HepG2 (cell line): ENCODE measurements around the gene MIOS. TPM values are rescaled to one million over a fixed set of nuclear protein-coding genes. Genes with fewer than 3 reads are reported as not detected.
A peak's percentile ranks its signal among the peaks of the same experiment; 100 is the strongest.

Experiments
- ATAC-seq: fragments of 200-7000 bp; cut with Tn5 transposase; 3 replicates; pipeline ENCODE4 v1.9.1; 2020; ENCODE audit warnings: mild to moderate bottlenecking, moderate library complexity
- BruUV-seq: library from RNA; stranded (reverse); fragments of 400-500 nt; replicated peaks from 2 replicates; lab custom pipeline; 2021; lab: Mats Ljungman, UMichigan
- CTCF ChIA-PET: fragments of 300-600 bp; formaldehyde crosslinking; extraction: SDS; loops from one replicate; lab custom pipeline; 2021; ENCODE audit warnings: low total read pairs, inconsistent platforms, low intra/inter-chr PET ratio; lab: Yijun Ruan, JAX
- POLR2A ChIA-PET: fragments of 350-600 bp; sonication (Branson Sonifier 250); formaldehyde crosslinking; loops from one replicate; lab custom pipeline; 2020; ENCODE audit warnings: antibody characterized with exemption, inconsistent platforms; lab: Yijun Ruan, JAX
- DNase-seq: peaks from one replicate; pipeline ENCODE4 v3.0.0-alpha.2; 2015; ENCODE audit warnings: low spot score
- FAIRE-seq: peaks from 3 replicates; lab custom pipeline; 2011; peaks lifted over from hg19 to GRCh38; lab: Jason Lieb, UNC
- H2AFZ ChIP-seq: one replicate; pipeline ENCODE4 v1.6.1; 2011; ENCODE audit warnings: low read length, inconsistent platforms
- H3K27ac ChIP-seq: fragments of 300-600 bp; 3 replicates; pipeline ENCODE4 v1.8.0; 2011; ENCODE audit warnings: mixed run types, mild to moderate bottlenecking, mixed read lengths, low read length, inconsistent platforms; ENCODE audit not compliant: insufficient read depth; ENCODE audit errors: extremely low read length
- H3K27me3 ChIP-seq, 2 experiments: fragments of 200-600 bp in 1 of 2; 2 replicates in 1 of 2; 3 replicates in 1 of 2; pipeline versions ENCODE4 v1.6.0 to v1.8.0; 2011; ENCODE audit warnings: low read length in 2 of 2, mild to moderate bottlenecking in 2 of 2, moderate library complexity in 2 of 2, inconsistent platforms in 1 of 2; ENCODE audit not compliant: insufficient read depth in 2 of 2, control insufficient read depth in 1 of 2
- H3K36me3 ChIP-seq, 2 experiments: fragments of 200-600 bp in 1 of 2; replicated peaks in 1 of 2; 2 replicates in 1 of 2; 3 replicates in 1 of 2; pipeline versions ENCODE4 v1.5.1 to v1.8.0; 2011; ENCODE audit warnings: low read length in 2 of 2, inconsistent platforms in 1 of 2; ENCODE audit not compliant: insufficient read depth in 2 of 2, control insufficient read depth in 1 of 2
- H3K4me1 ChIP-seq: 2 replicates; pipeline ENCODE4 v1.5.1; 2012; ENCODE audit warnings: low read length, inconsistent platforms; ENCODE audit not compliant: insufficient read depth
- H3K4me2 ChIP-seq: 2 replicates; pipeline ENCODE4 v1.6.0; 2011; ENCODE audit warnings: low read depth, low read length, inconsistent platforms
- H3K4me3 ChIP-seq, 3 experiments: fragments of 200-600 bp in 1 of 3; sonication (generic), shearing (Covaris generic) in 1 of 3; replicated peaks in 1 of 3; 2 replicates each; pipeline ENCODE4 v1.5.1; 2011 to 2016; ENCODE audit warnings: low read length in 3 of 3, inconsistent platforms in 2 of 3, low read depth in 2 of 3, mild to moderate bottlenecking in 2 of 3, control low read depth in 1 of 3, mixed read lengths in 1 of 3; ENCODE audit not compliant: insufficient read depth in 1 of 3
- H3K79me2 ChIP-seq: one replicate; pipeline ENCODE4 v1.6.1; 2011; ENCODE audit warnings: low read length, inconsistent platforms; ENCODE audit not compliant: insufficient read depth
- H3K9ac ChIP-seq: 2 replicates; pipeline ENCODE4 v1.6.0; 2011; ENCODE audit warnings: mild to moderate bottlenecking, low read depth, low read length, inconsistent platforms; ENCODE audit not compliant: insufficient read depth
- H3K9me3 ChIP-seq: 2 replicates; pipeline ENCODE4 v1.5.1; 2012; ENCODE audit warnings: mild to moderate bottlenecking, low read length
- H4K20me1 ChIP-seq: 2 replicates; pipeline ENCODE4 v1.6.0; 2011; ENCODE audit warnings: inconsistent platforms, mild to moderate bottlenecking, low read length, moderate library complexity; ENCODE audit not compliant: insufficient read depth
- MXI1 ChIP-seq: IDR thresholded peaks from 3 replicates; pipeline ENCODE4 v1.6.1; 2012; ENCODE audit warnings: low read depth, low read length, inconsistent platforms, borderline replicate concordance
- NR1H2 ChIP-seq: sonication (generic); formaldehyde crosslinking; IDR thresholded peaks from 2 replicates; pipeline ENCODE4 v1.8.1; 2022; ENCODE audit warnings: low read depth, missing genetic modification reagents, borderline replicate concordance
- PBX3 ChIP-seq: sonication (generic); formaldehyde crosslinking; IDR thresholded peaks from 2 replicates; pipeline ENCODE4 v1.8.1; 2023; ENCODE audit warnings: missing genetic modification reagents, inconsistent platforms, borderline replicate concordance
- PHF8 ChIP-seq: sonication (generic); formaldehyde crosslinking; IDR thresholded peaks from 2 replicates; pipeline ENCODE4 v1.5.0; 2020; ENCODE audit warnings: missing genetic modification reagents
- SKIL ChIP-seq: sonication (generic); formaldehyde crosslinking; IDR thresholded peaks from 2 replicates; pipeline ENCODE4 v1.8.0; 2022; ENCODE audit warnings: missing genetic modification reagents, mild to moderate bottlenecking, moderate library complexity, borderline replicate concordance
- TAF1 ChIP-seq: sonication (generic); formaldehyde crosslinking; IDR thresholded peaks from 2 replicates; pipeline ENCODE4 v1.4.0; 2020; ENCODE audit warnings: missing genetic modification reagents
- ZBTB2 ChIP-seq: sonication (generic); formaldehyde crosslinking; IDR thresholded peaks from 2 replicates; pipeline ENCODE4 v1.8.0; 2022; ENCODE audit warnings: low read depth, missing genetic modification reagents
- ZBTB4 ChIP-seq: sonication (generic); formaldehyde crosslinking; IDR thresholded peaks from 2 replicates; pipeline ENCODE4 v1.4.0; 2020; ENCODE audit warnings: missing genetic modification reagents, mild to moderate bottlenecking, borderline replicate concordance
- ZBTB7B ChIP-seq: sonication (generic); formaldehyde crosslinking; IDR thresholded peaks from 2 replicates; pipeline ENCODE4 v1.4.0; 2020; ENCODE audit warnings: missing genetic modification reagents
- ZNF30 ChIP-seq: sonication (generic); formaldehyde crosslinking; IDR thresholded peaks from 2 replicates; pipeline ENCODE4 v1.5.0; 2020; ENCODE audit warnings: mild to moderate bottlenecking, missing genetic modification reagents
- ZNF362 ChIP-seq: sonication (generic); formaldehyde crosslinking; IDR thresholded peaks from 2 replicates; pipeline ENCODE4 v1.4.0; 2020; ENCODE audit warnings: missing genetic modification reagents, mild to moderate bottlenecking, borderline replicate concordance
- ZNF530 ChIP-seq: sonication (generic); formaldehyde crosslinking; IDR thresholded peaks from 2 replicates; pipeline ENCODE4 v1.5.0; 2020; ENCODE audit warnings: low read depth, mild to moderate bottlenecking, missing genetic modification reagents
- WGBS: methylation state at CpG from one replicate; pipeline ENCODE4 v1.1.6; 2017; ENCODE audit warnings: low lambda C conversion rate; 5-methylcytosine and 5-hydroxymethylcytosine counted together
- in situ Hi-C: cut with HindIII; loops from 2 replicates; pipeline ENCODE4 v1.10.0; 2017; ENCODE audit warnings: low pct_unique_long_range_greater_than_20kb; ENCODE audit not compliant: extremely low pct_ligation_motif_present
- intact Hi-C: fragments of 100-400 bp; cut with micrococcal nuclease; formaldehyde crosslinking; loops from one replicate; pipeline ENCODE4 v1.10.0; 2022; ENCODE audit not compliant: unreplicated experiment
- polyA plus RNA-seq, 8 experiments: library from polyadenylated mRNA; depleted of rRNA in 3 of 8; stranded (reverse) in 7 of 8; unstranded in 1 of 8; fragments of >200 nt; fragmentation: Illumina TruSeq in 4 of 8; extraction: Trizol in 4 of 8; gene quantifications; 2 replicates each; pipeline versions ENCODE4 v1.2.1 to v1.2.3, GENCODE V29; 2011 to 2016; ENCODE audit warnings: low read depth in 4 of 8, missing spikeins in 1 of 8, mixed read lengths in 1 of 8; ENCODE audit not compliant: insufficient read depth in 1 of 8
- total RNA-seq, 5 experiments: library from RNA; depleted of rRNA; stranded (reverse); fragments of >200 nt; fragmentation: Illumina TruSeq; extraction: Trizol; gene quantifications; 2 replicates each; pipeline ENCODE4 v1.2.3, GENCODE V29; 2016; ENCODE audit warnings: low read depth in 1 of 5
- TF ChIP-seq, protein P1 (sequence below): sonication (generic); formaldehyde crosslinking; IDR thresholded peaks from 2 replicates; pipeline ENCODE4 v1.4.0; 2020; ENCODE audit warnings: mild to moderate bottlenecking, low read depth, missing genetic modification reagents

Gene MIOS
- total and polyA plus RNA-seq, 2 of the 13 experiments (the other 11 are each of a cell fraction or from before 2014, with no cell fraction given): 15.2 to 33.5 TPM

DNA sequence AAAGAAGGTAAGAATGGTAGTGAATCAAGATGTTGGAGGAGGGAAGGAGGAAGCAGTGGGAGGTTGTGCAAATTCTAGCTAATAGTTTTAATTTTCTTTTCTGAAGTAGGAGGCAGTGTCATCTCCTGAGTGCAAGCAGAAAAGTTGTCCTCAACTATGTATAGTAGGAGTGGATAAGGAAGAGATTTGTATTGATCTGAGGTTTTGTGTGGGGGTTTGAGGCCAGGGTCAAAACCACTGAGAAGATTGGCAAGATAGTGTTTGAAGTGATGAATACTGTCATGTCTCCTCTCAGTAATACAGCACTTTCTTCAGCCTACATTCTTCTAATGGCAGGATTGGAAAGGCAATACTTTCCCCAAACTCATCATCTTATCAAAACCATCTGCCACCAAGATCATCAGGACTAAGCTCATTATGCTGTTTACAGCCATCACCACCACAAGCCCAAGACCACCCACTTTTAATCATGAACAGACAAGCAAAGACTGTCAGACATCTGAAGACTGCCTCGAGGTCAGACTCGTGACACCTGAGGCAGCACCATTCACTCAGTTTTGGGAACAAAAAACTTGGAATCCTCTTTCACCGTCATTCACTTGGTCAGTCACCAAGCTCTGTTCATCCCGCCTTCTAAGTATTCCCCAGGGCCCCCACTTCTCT lies 1.5 kb upstream of the MIOS start:
- intact Hi-C loops: no loop called here
- WGBS: 88% methylated on average over 4 of the region's 4 CpGs
- Histone ChIP-seq H3K27me3 (no peaks in the 10 kb centered on the region), H3K36me3 (peaks cover 0 to 2% of the 10 kb centered on the region in 2 experiments; a peak in 1 of 5 replicates), H3K9me3 (no peaks in the 10 kb centered on the region), H3K4me1 (peaks cover 42% of the 10 kb centered on the region), H3K4me3 (no peak overlapping the region), H3K9ac (no peak overlapping the region), H2AFZ (peak overlapping the region; percentile 44), H3K4me2 (no peak overlapping the region), H3K27ac (no peak overlapping the region), H4K20me1 (no peaks in the 10 kb centered on the region), H3K79me2 (peaks cover 25% of the 10 kb centered on the region)
- BruUV-seq: no TSS peak
- ChIA-PET POLR2A (interaction anchor here (1.3 kb wide), 1 partner anchor 75 kb away, joined by 3 read pairs; the partner anchor contains the start of gene UMAD1), CTCF (no interaction called here)
- ATAC-seq (no peak), DNase-seq (no peak), FAIRE-seq (no peak)
- in situ Hi-C loops: no loop called here
- TF ChIP-seq ZNF362: no peak
- TF ChIP-seq MXI1: no peak
- no peak for TF ChIP-seq ZBTB7B (CRISPR knock-in tag)
- TF ChIP-seq PBX3 (CRISPR knock-in tag): no peak
- TF ChIP-seq ZBTB4: no peak
- no peak for TF ChIP-seq ZBTB2
- no peak for TF ChIP-seq SKIL
- TF ChIP-seq NR1H2 (CRISPR knock-in tag): no peak
- TF ChIP-seq TAF1 (CRISPR knock-in tag): no peak
- TF ChIP-seq PHF8 (CRISPR knock-in tag): no peak
- no peak for TF ChIP-seq ZNF30 (CRISPR knock-in tag)
- TF ChIP-seq, protein P1, sequence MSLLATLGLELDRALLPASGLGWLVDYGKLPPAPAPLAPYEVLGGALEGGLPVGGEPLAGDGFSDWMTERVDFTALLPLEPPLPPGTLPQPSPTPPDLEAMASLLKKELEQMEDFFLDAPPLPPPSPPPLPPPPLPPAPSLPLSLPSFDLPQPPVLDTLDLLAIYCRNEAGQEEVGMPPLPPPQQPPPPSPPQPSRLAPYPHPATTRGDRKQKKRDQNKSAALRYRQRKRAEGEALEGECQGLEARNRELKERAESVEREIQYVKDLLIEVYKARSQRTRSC (CRISPR knock-in tag): no peak
- TF ChIP-seq ZNF530 (CRISPR knock-in tag): no peak
